Neural progenitor cell (in vitro differentiated cells): ENCODE measurements around the gene ZNF124.
"Not testable (repeated sequence)": the region's sequence is repeated elsewhere in the genome, so short reads cannot be mapped to it uniquely, and the experiment has no call there.

Experiments used
- CTCF ChIP-seq: fragments of 200-600 bp; sonication (generic); IDR thresholded peaks from 2 replicates; pipeline ENCODE4 v1.5.1; 2017; ENCODE audit warnings: antibody characterized with exemption, mild to moderate bottlenecking
- EZH2 ChIP-seq: fragments of 200-600 bp; sonication (generic); IDR thresholded peaks from 2 replicates; pipeline ENCODE4 v1.6.1; 2017; ENCODE audit warnings: antibody characterized with exemption, mild to moderate bottlenecking, moderate library complexity
- EZH2phosphoT487 ChIP-seq: fragments of 200-600 bp; sonication (generic); IDR thresholded peaks from 2 replicates; pipeline ENCODE4 v1.6.1; 2017; ENCODE audit warnings: antibody characterized with exemption

DNA sequence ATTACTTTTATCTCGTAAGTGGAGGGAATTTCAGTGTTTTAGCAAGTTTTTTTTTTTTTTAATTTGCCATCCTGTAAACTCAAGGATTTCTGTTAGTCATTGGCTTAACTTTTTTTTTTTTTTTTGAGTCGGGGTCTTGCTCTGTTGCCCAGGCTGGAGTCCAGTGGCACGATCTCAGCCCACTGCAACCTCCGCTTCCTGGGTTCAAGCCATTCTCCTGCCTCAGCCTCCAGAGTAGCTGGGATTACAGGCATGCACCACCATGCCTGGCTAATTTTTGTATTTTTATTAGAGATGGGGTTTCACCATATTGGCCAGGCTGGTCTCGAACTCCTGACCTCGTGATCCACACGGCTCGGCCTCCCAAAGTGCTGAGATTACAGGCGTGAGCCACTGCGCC lies 24.7 kb downstream of the ZNF124 start:
- not testable (repeated sequence) for TF ChIP-seq CTCF, EZH2, EZH2phosphoT487
